ENCODE data around the gene ROBO1.

DNA sequence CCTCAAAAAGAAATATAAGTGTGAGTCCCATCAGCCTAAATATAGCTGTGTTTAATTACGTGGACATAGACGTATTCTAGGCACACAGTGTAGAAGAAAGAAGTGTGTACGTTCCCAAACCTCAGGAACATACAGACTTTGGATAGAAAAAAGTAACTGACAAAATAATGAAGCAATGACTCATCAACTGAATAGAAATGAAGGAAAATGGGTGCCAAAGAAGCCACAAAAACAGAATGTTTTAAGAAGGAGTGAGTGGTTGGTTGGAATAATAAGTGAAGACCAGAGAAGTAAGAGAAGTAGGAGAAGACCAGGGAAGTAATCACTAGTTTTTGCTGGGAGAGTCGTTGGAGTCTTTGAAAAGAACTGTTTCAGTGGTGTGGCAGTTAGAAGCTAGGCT, 518.1 kb downstream of the ROBO1 start:
- TF ChIP-seq POLR2A (IDR thresholded peaks at IDR 0.05; ENCODE audit: low read depth, low read length) (no peak), TAF1 (IDR thresholded peaks at IDR 0.05; ENCODE audit: borderline replicate concordance, low read depth, low read length) (no peak)

Data from GM12892 (cell line).